HEK293 (cell line): Measurements from ENCODE around the gene NAV3.

Experiments
- CTCF ChIA-PET: fragments of 350-600 bp; formaldehyde crosslinking; extraction: SDS; loops from one replicate; lab custom pipeline; 2021; ENCODE audit warnings: antibody characterized with exemption; lab: Yijun Ruan, JAX
- POLR2A ChIA-PET: fragments of 300-600 bp; formaldehyde crosslinking; extraction: SDS; loops from one replicate; lab custom pipeline; 2020; ENCODE audit warnings: antibody characterized with exemption, inconsistent platforms; lab: Yijun Ruan, JAX
- H3K27ac ChIP-seq: fragments of 200-500 bp; sonication (Bioruptor generic); 2 replicates; pipeline ENCODE4 v1.5.1; 2014; ENCODE audit warnings: low read depth, low read length, control low read depth, inconsistent platforms; ENCODE audit errors: extremely low read depth
- H3K36me3 ChIP-seq, 2 experiments: fragments of 200-500 bp in 1 of 2; sonication (Bioruptor generic) in 1 of 2; 1 replicate in 1 of 2; 2 replicates in 1 of 2; pipeline ENCODE4 v1.5.1; 2014 to 2017; ENCODE audit warnings: inconsistent platforms in 2 of 2, low read length in 2 of 2; ENCODE audit not compliant: control insufficient read depth in 2 of 2, insufficient read depth in 1 of 2
- H3K4me1 ChIP-seq: fragments of 200-500 bp; sonication (Bioruptor generic); 2 replicates; pipeline ENCODE4 v1.5.1; 2014; ENCODE audit warnings: mild to moderate bottlenecking, low read length, inconsistent platforms; ENCODE audit not compliant: control insufficient read depth, insufficient read depth
- H3K4me3 ChIP-seq: 2 replicates; pipeline ENCODE4 v1.5.1; 2011; ENCODE audit warnings: low read depth, mild to moderate bottlenecking, control low read depth, low read length, moderate library complexity
- H3K9me3 ChIP-seq: fragments of 200-500 bp; sonication (Bioruptor generic); 2 replicates; pipeline ENCODE4 v1.5.1; 2014; ENCODE audit warnings: low read depth, low read length, inconsistent platforms; ENCODE audit not compliant: control insufficient read depth, insufficient read depth
- GLIS1 ChIP-seq: fragments of 450-650 bp; formaldehyde crosslinking; IDR thresholded peaks from 2 replicates; pipeline ENCODE4 v1.5.1; 2016; ENCODE audit warnings: missing biosample characterization, missing genetic modification characterization
- HOXD13 ChIP-seq: sonication (generic); formaldehyde crosslinking; IDR thresholded peaks from 2 replicates; pipeline ENCODE4 v1.8.0; 2022; ENCODE audit warnings: missing genetic modification reagents, borderline replicate concordance
- PATZ1 ChIP-seq: fragments of 450-650 bp; formaldehyde crosslinking; IDR thresholded peaks from 2 replicates; pipeline ENCODE4 v1.5.1; 2016; ENCODE audit warnings: missing biosample characterization, missing genetic modification characterization
- SALL2 ChIP-seq: fragments of 450-650 bp; formaldehyde crosslinking; IDR thresholded peaks from 2 replicates; pipeline ENCODE4 v1.5.0; 2017; ENCODE audit warnings: missing biosample characterization, mild to moderate bottlenecking, missing genetic modification characterization, borderline replicate concordance
- TRIM28 ChIP-seq: IDR thresholded peaks from 2 replicates; pipeline ENCODE4 v1.6.1; 2011; ENCODE audit warnings: low read length, control low read depth, borderline replicate concordance
- ZBTB21 ChIP-seq: fragments of 450-650 bp; formaldehyde crosslinking; IDR thresholded peaks from 2 replicates; pipeline ENCODE4 v1.5.1; 2017; ENCODE audit warnings: missing biosample characterization, missing genetic modification characterization
- ZFP37 ChIP-seq: fragments of 450-650 bp; formaldehyde crosslinking; IDR thresholded peaks from 2 replicates; pipeline ENCODE4 v1.5.1; 2016; ENCODE audit warnings: missing biosample characterization, missing genetic modification characterization
- ZNF175 ChIP-seq: fragments of 450-650 bp; formaldehyde crosslinking; IDR thresholded peaks from 2 replicates; pipeline ENCODE4 v1.5.1; 2016; ENCODE audit warnings: missing biosample characterization, missing genetic modification characterization
- ZNF184 ChIP-seq: fragments of 450-650 bp; IDR thresholded peaks from 2 replicates; pipeline ENCODE4 v1.5.1; 2018; ENCODE audit warnings: missing biosample characterization, mild to moderate bottlenecking, missing genetic modification characterization
- ZNF292 ChIP-seq: fragments of 450-650 bp; formaldehyde crosslinking; IDR thresholded peaks from 2 replicates; pipeline ENCODE4 v1.5.1; 2016; ENCODE audit warnings: low read depth, missing biosample characterization, missing genetic modification characterization, borderline replicate concordance
- ZNF366 ChIP-seq: fragments of 450-650 bp; formaldehyde crosslinking; conservative IDR thresholded peaks from 2 replicates; pipeline ENCODE4 v1.5.1; 2016; ENCODE audit warnings: missing biosample characterization, missing genetic modification characterization
- ZNF416 ChIP-seq: fragments of 450-650 bp; formaldehyde crosslinking; IDR thresholded peaks from 2 replicates; pipeline ENCODE4 v1.5.1; 2016; ENCODE audit warnings: missing biosample characterization, missing genetic modification characterization
- ZNF48 ChIP-seq: fragments of 450-650 bp; formaldehyde crosslinking; IDR thresholded peaks from 2 replicates; pipeline ENCODE4 v1.5.1; 2016; ENCODE audit warnings: missing biosample characterization, missing genetic modification characterization
- ZNF580 ChIP-seq: fragments of 450-650 bp; formaldehyde crosslinking; IDR thresholded peaks from 2 replicates; pipeline ENCODE4 v1.5.1; 2016; ENCODE audit warnings: missing biosample characterization, missing genetic modification characterization
- ZNF629 ChIP-seq: fragments of 450-650 bp; formaldehyde crosslinking; IDR thresholded peaks from 2 replicates; pipeline ENCODE4 v1.5.1; 2017; ENCODE audit warnings: missing biosample characterization, missing genetic modification characterization
- ZSCAN16 ChIP-seq: fragments of 450-650 bp; formaldehyde crosslinking; IDR thresholded peaks from 2 replicates; pipeline ENCODE4 v1.5.1; 2016; ENCODE audit warnings: missing biosample characterization, missing genetic modification characterization
- ZXDB ChIP-seq: fragments of 450-650 bp; formaldehyde crosslinking; IDR thresholded peaks from 2 replicates; pipeline ENCODE4 v1.5.1; 2016; ENCODE audit warnings: missing biosample characterization, missing genetic modification characterization
- TF ChIP-seq, protein P1 (sequence below): fragments of 450-650 bp; formaldehyde crosslinking; IDR thresholded peaks from 2 replicates; pipeline ENCODE4 v1.5.1; 2016; ENCODE audit warnings: missing biosample characterization, missing genetic modification characterization
- TF ChIP-seq, protein P2 (sequence below): fragments of 450-650 bp; formaldehyde crosslinking; IDR thresholded peaks from 2 replicates; pipeline ENCODE4 v1.5.1; 2016; ENCODE audit warnings: missing biosample characterization, missing genetic modification characterization
- TF ChIP-seq, protein P3 (sequence below): fragments of 450-650 bp; formaldehyde crosslinking; IDR thresholded peaks from 2 replicates; pipeline ENCODE4 v1.5.1; 2016; ENCODE audit warnings: missing biosample characterization, missing genetic modification characterization, low read depth

NAV3 gene

GRCh38 chr12:77946541-77947061 lies 115.9 kb downstream of the NAV3 start:
- no peak overlapping the region for H3K27ac ChIP-seq
- H3K4me1 ChIP-seq, result peaks cover under 1% of the 10 kb centered on the region; the same call in 1 of the 2 replicates
- H3K4me3 ChIP-seq, result no peak overlapping the region
- H3K36me3 ChIP-seq, result no peaks in the 10 kb centered on the region
- POLR2A ChIA-PET, result no interaction called here
- CTCF ChIA-PET, result interaction anchor here (1.1 to 1.5 kb wide), 2 partner anchors 12 to 21 kb away, joined by 5 to 6 read pairs; no protein-coding TSS in a partner anchor
- no peaks in the 10 kb centered on the region for H3K9me3 ChIP-seq
- TF ChIP-seq, protein P1, sequence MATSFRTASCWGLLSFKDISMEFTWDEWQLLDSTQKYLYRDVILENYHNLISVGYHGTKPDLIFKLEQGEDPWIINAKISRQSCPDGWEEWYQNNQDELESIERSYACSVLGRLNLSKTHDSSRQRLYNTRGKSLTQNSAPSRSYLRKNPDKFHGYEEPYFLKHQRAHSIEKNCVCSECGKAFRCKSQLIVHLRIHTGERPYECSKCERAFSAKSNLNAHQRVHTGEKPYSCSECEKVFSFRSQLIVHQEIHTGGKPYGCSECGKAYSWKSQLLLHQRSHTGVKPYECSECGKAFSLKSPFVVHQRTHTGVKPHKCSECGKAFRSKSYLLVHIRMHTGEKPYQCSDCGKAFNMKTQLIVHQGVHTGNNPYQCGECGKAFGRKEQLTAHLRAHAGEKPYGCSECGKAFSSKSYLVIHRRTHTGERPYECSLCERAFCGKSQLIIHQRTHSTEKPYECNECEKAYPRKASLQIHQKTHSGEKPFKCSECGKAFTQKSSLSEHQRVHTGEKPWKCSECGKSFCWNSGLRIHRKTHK (tag by site-specific recombination), result no peak
- TF ChIP-seq HOXD13 (CRISPR knock-in tag), result no peak
- TF ChIP-seq, protein P2, sequence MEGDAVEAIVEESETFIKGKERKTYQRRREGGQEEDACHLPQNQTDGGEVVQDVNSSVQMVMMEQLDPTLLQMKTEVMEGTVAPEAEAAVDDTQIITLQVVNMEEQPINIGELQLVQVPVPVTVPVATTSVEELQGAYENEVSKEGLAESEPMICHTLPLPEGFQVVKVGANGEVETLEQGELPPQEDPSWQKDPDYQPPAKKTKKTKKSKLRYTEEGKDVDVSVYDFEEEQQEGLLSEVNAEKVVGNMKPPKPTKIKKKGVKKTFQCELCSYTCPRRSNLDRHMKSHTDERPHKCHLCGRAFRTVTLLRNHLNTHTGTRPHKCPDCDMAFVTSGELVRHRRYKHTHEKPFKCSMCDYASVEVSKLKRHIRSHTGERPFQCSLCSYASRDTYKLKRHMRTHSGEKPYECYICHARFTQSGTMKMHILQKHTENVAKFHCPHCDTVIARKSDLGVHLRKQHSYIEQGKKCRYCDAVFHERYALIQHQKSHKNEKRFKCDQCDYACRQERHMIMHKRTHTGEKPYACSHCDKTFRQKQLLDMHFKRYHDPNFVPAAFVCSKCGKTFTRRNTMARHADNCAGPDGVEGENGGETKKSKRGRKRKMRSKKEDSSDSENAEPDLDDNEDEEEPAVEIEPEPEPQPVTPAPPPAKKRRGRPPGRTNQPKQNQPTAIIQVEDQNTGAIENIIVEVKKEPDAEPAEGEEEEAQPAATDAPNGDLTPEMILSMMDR (tag by site-specific recombination), result no peak
- TF ChIP-seq GLIS1 (tag by site-specific recombination), result no peak
- TF ChIP-seq ZNF292 (tag by site-specific recombination), result no peak
- no peak for TF ChIP-seq ZNF580 (tag by site-specific recombination)
- TF ChIP-seq ZNF175 (tag by site-specific recombination), result no peak
- no peak for TF ChIP-seq ZSCAN16
- no peak for TF ChIP-seq ZNF48 (tag by site-specific recombination)
- TF ChIP-seq ZNF629 (tag by site-specific recombination), result no peak
- no peak for TF ChIP-seq ZFP37
- no peak for TF ChIP-seq ZNF184 (tag by site-specific recombination)
- TF ChIP-seq ZBTB21 (tag by site-specific recombination), result no peak
- no peak for TF ChIP-seq ZNF416
- TF ChIP-seq PATZ1 (tag by site-specific recombination), result no peak
- TF ChIP-seq, protein P3, sequence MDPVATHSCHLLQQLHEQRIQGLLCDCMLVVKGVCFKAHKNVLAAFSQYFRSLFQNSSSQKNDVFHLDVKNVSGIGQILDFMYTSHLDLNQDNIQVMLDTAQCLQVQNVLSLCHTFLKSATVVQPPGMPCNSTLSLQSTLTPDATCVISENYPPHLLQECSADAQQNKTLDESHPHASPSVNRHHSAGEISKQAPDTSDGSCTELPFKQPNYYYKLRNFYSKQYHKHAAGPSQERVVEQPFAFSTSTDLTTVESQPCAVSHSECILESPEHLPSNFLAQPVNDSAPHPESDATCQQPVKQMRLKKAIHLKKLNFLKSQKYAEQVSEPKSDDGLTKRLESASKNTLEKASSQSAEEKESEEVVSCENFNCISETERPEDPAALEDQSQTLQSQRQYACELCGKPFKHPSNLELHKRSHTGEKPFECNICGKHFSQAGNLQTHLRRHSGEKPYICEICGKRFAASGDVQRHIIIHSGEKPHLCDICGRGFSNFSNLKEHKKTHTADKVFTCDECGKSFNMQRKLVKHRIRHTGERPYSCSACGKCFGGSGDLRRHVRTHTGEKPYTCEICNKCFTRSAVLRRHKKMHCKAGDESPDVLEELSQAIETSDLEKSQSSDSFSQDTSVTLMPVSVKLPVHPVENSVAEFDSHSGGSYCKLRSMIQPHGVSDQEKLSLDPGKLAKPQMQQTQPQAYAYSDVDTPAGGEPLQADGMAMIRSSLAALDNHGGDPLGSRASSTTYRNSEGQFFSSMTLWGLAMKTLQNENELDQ, result no peak
- no peak for TF ChIP-seq ZNF366 (tag by site-specific recombination)

DNA sequence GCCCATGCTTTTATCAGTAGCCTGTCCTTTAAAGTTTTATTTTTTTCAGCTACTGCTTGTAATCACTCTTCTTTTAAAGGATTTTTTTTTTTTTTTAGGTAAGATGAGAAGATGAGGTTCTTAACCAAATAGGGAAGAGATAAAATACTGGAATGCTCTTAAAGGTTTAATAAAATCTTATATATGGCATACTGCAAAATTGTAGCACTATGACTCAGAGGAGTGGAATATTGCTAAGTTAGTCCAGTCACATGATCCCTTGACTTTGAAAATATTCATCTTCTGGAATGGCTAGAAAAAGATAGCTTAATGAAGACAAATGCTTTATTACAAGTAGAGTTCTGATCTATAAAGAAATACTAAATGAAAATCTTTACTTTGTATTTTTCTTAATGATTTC lies 116.6 kb downstream of the NAV3 start:
- no peaks in the 10 kb centered on the region for H3K9me3 ChIP-seq

More for the DNA sequence above, 116.6 kb downstream of the NAV3 start:
- no peak overlapping the region for H3K4me3 ChIP-seq
- H3K27ac ChIP-seq, result no peak overlapping the region
- no peaks in the 10 kb centered on the region for H3K36me3 ChIP-seq
- CTCF ChIA-PET, result interaction anchor here (1.1 to 1.5 kb wide), 2 partner anchors 12 to 22 kb away, joined by 5 to 6 read pairs; no protein-coding TSS in a partner anchor
- H3K4me1 ChIP-seq, result no peaks in the 10 kb centered on the region
- POLR2A ChIA-PET, result interaction anchor here (0.7 kb wide), 1 partner anchor 1412 kb away, joined by 7 read pairs; no protein-coding TSS in a partner anchor
- TF ChIP-seq ZXDB (tag by site-specific recombination) (no peak), TRIM28 (no peak), SALL2 (tag by site-specific recombination) (no peak)
- TF ChIP-seq, all 188 proteins: peak for 0
